ENCODE measurements around the gene OSGIN1.

Gene OSGIN1

GRCh38 chr16:83958137-83958845 is 5.3 kb downstream of the OSGIN1 start:
- no peak for DNase-seq (ENCODE audit: low read depth)

GRCh38 chr16:83958846-83959565 is 6.0 kb downstream of the OSGIN1 start:
- no peak for DNase-seq (ENCODE audit: low read depth)

GRCh38 chr16:83959656-83960434 is 6.8 kb downstream of the OSGIN1 start:
- DNase-seq (ENCODE audit: low read depth), result no peak

- DNase-seq (ENCODE audit: low read depth), result no peak
Measured at GRCh38 chr16:83960521-83961249, 7.6 kb downstream of the OSGIN1 start.

- DNase-seq (ENCODE audit: low read depth), result no peak
Measured at GRCh38 chr16:83961591-83961990, 8.6 kb downstream of the OSGIN1 start.

GRCh38 chr16:83963277-83964119 is 10.5 kb downstream of the OSGIN1 start:
- no peak for DNase-seq (ENCODE audit: low read depth)

GRCh38 chr16:83964684-83965443 is 11.8 kb downstream of the OSGIN1 start:
- DNase-seq (ENCODE audit: low read depth), result no peak

- no peak for DNase-seq (ENCODE audit: low read depth)
Measured at GRCh38 chr16:83965444-83966152, 12.6 kb downstream of the OSGIN1 start.

GRCh38 chr16:83966153-83966696 is 13.2 kb downstream of the OSGIN1 start:
- no peak for DNase-seq (ENCODE audit: low read depth)

- DNase-seq (ENCODE audit: low read depth), result no peak
Measured at GRCh38 chr16:83967091-83967490, 14.1 kb downstream of the OSGIN1 start.

- no peak for DNase-seq (ENCODE audit: low read depth)
Measured at GRCh38 chr16:83967838-83968305, 14.8 kb downstream of the OSGIN1 start, which contains the start of gene NECAB2. NECAB2 (plus strand) TSS chr16:83968244; CDS start chr16:83968649, 405 bp downstream.

GRCh38 chr16:83968306-83968851 is 15.3 kb downstream of the OSGIN1 start:
- no peak for DNase-seq (ENCODE audit: low read depth)

GRCh38 chr16:83968891-83969649 is 16.0 kb downstream of the OSGIN1 start:
- no peak for DNase-seq (ENCODE audit: low read depth)

- no peak for DNase-seq (ENCODE audit: low read depth)
Measured at GRCh38 chr16:83969771-83970429, 16.9 kb downstream of the OSGIN1 start.

- no peak for DNase-seq (ENCODE audit: low read depth)
Measured at GRCh38 chr16:83970430-83970815, 17.4 kb downstream of the OSGIN1 start.

- no peak for DNase-seq (ENCODE audit: low read depth)
Measured at GRCh38 chr16:83971165-83972130, 18.4 kb downstream of the OSGIN1 start.
